Measurements from ENCODE around the gene PRAMEF5. TPM values are rescaled to one million over a fixed set of nuclear protein-coding genes. Genes with fewer than 3 reads are reported as not detected.
"Not testable (repeated sequence)": the region's sequence is repeated elsewhere in the genome, so short reads cannot be mapped to it uniquely, and the experiment has no call there.

Gene PRAMEF5
- total and polyA plus RNA-seq, 10 donors: not detected

GRCh38 chr1:13228343-13228781 is 25.6 kb upstream of the PRAMEF5 start:
- Histone ChIP-seq H3K4me1 (no peaks in the 10 kb centered on the region), H3K4me3 (no peak overlapping the region), H3K27ac (no peak overlapping the region), H3K27me3 (replicated peaks in 1 of 7) (peaks cover 0 to 36% (median 0%) of the 10 kb centered on the region in 7 donors), H3K9me3 (no peaks in the 10 kb centered on the region), H3K36me3 (no peaks in the 10 kb centered on the region)
- WGBS, 5 donors: 71 to 80% (median 74%) methylated on average over 7 of the region's 7 CpGs
- DNase-seq: peak; percentile 39
- intact Hi-C loops (cut with DNase I; ENCODE audit: low total_unique reads): no loop called here
- no peak for TF ChIP-seq POLR2AphosphoS5 (IDR thresholded peaks at IDR 0.05)
- TF ChIP-seq CTCF (IDR thresholded peaks at IDR 0.05 in 8 of 11, conservative IDR thresholded peaks at IDR 0.05 in 3 of 11): peak in 6 of 11 experiments; percentile 14 to 57 (median 38)
- no peak for TF ChIP-seq POLR2A (IDR thresholded peaks at IDR 0.05)

- H3K27ac ChIP-seq; H3K36me3 ChIP-seq; H3K9me3 ChIP-seq; H3K4me3 ChIP-seq; H3K4me1 ChIP-seq; intact Hi-C loops (cut with DNase I; ENCODE audit: low total_unique reads): not testable (repeated sequence)
- peaks cover 0 to 31% (median 0%) of the 10 kb centered on the region in 7 donors for H3K27me3 ChIP-seq (replicated peaks in 1 of 7)
- WGBS, 5 donors: 74 to 85% (median 78%) methylated on average over 5 of the region's 5 CpGs
- peak; percentile 8 for DNase-seq
These were observed 23.9 kb upstream of the PRAMEF5 start for GRCh38 chr1:13230096-13230495.

DNA sequence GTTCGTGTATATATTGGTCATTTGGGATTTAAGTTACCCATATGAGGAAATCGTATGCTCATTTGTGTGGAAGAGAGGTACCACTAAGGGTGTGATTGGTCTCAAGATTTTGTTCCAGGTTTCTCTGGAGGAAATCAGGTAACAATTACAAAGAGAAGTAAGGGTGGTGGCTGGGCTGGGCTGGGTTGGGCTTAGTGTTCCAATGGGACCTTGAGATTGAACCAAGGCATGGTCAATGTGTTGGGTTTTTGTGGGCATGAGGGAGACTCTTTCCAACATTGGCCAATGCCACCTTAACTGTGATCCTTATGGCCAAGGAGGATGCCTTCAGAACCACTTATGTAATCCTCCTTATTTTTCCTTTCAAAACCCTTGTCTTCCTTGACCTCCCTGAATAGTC is 23.4 kb upstream of the PRAMEF5 start:
- H3K36me3 ChIP-seq; H3K9me3 ChIP-seq; H3K27ac ChIP-seq; H3K4me3 ChIP-seq; intact Hi-C loops (cut with DNase I; ENCODE audit: low total_unique reads); H3K4me1 ChIP-seq: not testable (repeated sequence)
- H3K27me3 ChIP-seq (replicated peaks in 1 of 7): peaks cover 0 to 31% (median 0%) of the 10 kb centered on the region in 7 donors
- peak; percentile 20 for DNase-seq
- 73 to 86% (median 83%) methylated on average over 2 of the region's 2 CpGs for WGBS, 5 donors

DNA sequence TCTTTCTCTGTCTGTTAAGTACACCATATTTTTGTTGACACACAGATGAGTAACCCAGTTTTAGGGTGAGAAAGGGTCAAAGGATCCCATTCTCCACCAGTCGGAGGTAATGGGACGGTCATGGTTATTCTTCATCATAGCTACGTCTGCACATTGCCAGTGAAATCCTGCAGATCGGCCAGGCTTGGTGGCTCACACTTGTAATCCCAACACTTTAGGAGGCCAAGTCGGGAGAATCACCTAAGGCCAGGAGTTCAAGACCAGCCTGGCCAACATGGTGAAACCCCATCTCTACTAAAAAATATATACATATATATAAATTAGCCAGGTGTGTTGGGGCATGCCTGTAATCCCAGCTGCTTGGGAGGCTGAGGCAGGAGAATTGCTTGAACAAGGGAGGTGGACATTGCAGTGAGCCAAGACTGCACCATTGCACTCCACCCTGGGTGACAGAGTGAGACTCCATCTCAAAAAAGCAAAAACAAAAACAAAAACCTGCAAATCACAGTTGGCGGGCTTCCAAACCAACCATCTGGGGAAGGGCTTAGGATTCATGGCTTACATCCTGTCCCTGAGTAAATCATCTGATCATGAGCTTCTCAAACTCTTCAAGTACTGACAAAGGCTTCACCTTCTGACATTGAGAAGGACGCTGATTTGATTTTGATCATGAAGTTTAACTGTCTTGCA is 22.8 kb upstream of the PRAMEF5 start:
- WGBS, 5 donors: 73 to 86% (median 80%) methylated on average over 7 of the region's 7 CpGs
- H3K36me3 ChIP-seq; H3K27ac ChIP-seq; H3K9me3 ChIP-seq; H3K4me3 ChIP-seq; H3K4me1 ChIP-seq; intact Hi-C loops (cut with DNase I; ENCODE audit: low total_unique reads): not testable (repeated sequence)
- peak; percentile 32 for DNase-seq
- H3K27me3 ChIP-seq (replicated peaks in 1 of 7): peaks cover 0 to 31% (median 0%) of the 10 kb centered on the region in 7 donors

- WGBS, 5 donors: 64 to 75% (median 69%) methylated on average over 2 of the region's 2 CpGs
- H3K4me3 ChIP-seq; H3K27ac ChIP-seq; H3K9me3 ChIP-seq; H3K4me1 ChIP-seq; intact Hi-C loops (cut with DNase I; ENCODE audit: low total_unique reads); H3K36me3 ChIP-seq: not testable (repeated sequence)
- H3K27me3 ChIP-seq (replicated peaks in 1 of 7): peaks cover 0 to 31% (median 0%) of the 10 kb centered on the region in 7 donors
- DNase-seq: peak; percentile 10
These were observed 21.9 kb upstream of the PRAMEF5 start for GRCh38 chr1:13232056-13232455.

DNA sequence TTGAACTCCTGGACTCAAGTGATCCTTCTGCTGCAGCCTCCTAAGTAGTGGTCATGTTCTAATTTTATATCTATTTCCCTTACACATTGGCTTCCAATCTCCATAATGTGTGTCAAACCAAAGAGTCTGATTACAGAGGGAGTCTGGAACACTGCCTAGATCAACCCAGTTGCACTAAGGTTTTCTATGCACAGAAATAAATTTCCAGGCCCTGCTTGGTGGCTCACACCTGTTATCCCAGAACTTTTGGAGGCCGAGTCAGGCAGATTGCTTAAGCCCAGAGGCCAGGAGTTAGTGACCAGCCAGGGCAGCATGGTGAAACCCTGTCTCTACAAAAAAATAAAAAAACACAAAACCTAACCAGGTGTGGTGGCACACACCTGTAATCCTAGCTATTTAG is 19.9 kb upstream of the PRAMEF5 start:
- peak; percentile 9 for DNase-seq
- H3K9me3 ChIP-seq; H3K27ac ChIP-seq; H3K4me1 ChIP-seq; H3K4me3 ChIP-seq; intact Hi-C loops (cut with DNase I; ENCODE audit: low total_unique reads); H3K36me3 ChIP-seq: not testable (repeated sequence)
- 66 to 84% (median 74%) methylated on average over 1 of the region's 1 CpG for WGBS, 5 donors
- peaks cover 0 to 31% (median 0%) of the 10 kb centered on the region in 7 donors for H3K27me3 ChIP-seq (replicated peaks in 1 of 7)

- 58 to 83% (median 74%) methylated on average over 3 to 4 of the region's 4 CpGs for WGBS, 5 donors
These were observed 16.4 kb upstream of the PRAMEF5 start for GRCh38 chr1:13237572-13237971.

DNA sequence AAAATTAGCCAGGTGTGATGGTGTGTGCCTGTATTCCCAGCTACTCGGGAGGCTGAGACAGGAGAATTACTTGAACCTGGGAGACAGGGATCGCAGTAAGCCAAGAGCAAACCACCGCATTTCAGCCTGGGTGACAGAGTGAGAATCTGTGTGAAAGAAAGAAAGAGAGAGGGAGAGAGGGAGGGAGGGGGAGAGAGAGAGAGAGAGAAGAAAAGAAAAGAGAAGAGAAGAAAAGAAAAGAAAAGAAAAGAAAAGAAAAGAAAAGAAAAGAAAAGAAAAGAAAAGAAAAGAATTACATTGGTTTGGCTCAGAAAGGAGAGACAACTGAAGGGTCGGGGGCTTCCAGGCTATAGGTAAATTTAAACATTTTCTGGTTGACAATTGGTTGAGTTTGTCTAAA is 14.4 kb upstream of the PRAMEF5 start:
- intact Hi-C loops (cut with DNase I; ENCODE audit: low total_unique reads): not testable (repeated sequence)
- 87 to 93% (median 89%) methylated on average over 4 of the region's 4 CpGs for WGBS, 5 donors

More at GRCh38 chr1:13237572-13237971, 16.4 kb upstream of the PRAMEF5 start:
- H3K27me3 ChIP-seq (replicated peaks in 1 of 7); H3K9me3 ChIP-seq; H3K36me3 ChIP-seq; intact Hi-C loops (cut with DNase I; ENCODE audit: low total_unique reads); H3K4me1 ChIP-seq; H3K4me3 ChIP-seq; H3K27ac ChIP-seq: not testable (repeated sequence)
- peak; percentile 39 for DNase-seq

GRCh38 chr1:13243536-13244263 is 10.3 kb upstream of the PRAMEF5 start:
- intact Hi-C loops (cut with DNase I; ENCODE audit: low total_unique reads); H3K9me3 ChIP-seq; H3K36me3 ChIP-seq; DNase-seq; H3K27ac ChIP-seq; H3K4me3 ChIP-seq; H3K4me1 ChIP-seq: not testable (repeated sequence)
- 82 to 90% (median 85%) methylated on average over 9 of the region's 9 CpGs for WGBS, 5 donors
- H3K27me3 ChIP-seq (replicated peaks in 1 of 7): peaks cover 0 to 21% (median 2%) of the 10 kb centered on the region in 7 donors

More for the DNA sequence above, 14.4 kb upstream of the PRAMEF5 start:
- H3K4me1 ChIP-seq, H3K9me3 ChIP-seq, DNase-seq, H3K36me3 ChIP-seq, H3K4me3 ChIP-seq, H3K27ac ChIP-seq: not testable (repeated sequence)
- peaks cover 0 to 10% (median 4%) of the 10 kb centered on the region in 7 donors for H3K27me3 ChIP-seq (replicated peaks in 1 of 7)
